GM19455 (cell line): ENCODE data around the gene CCZ1B.
"Not testable (repeated sequence)": the region's sequence is repeated elsewhere in the genome, so short reads cannot be mapped to it uniquely, and the experiment has no call there.

ENCODE experiments used
- ATAC-seq: cut with Tn5 transposase; IDR thresholded peaks from one replicate; pipeline ENCODE4 v1.9.1; 2021; ENCODE audit not compliant: unreplicated experiment

Gene CCZ1B

GRCh38 chr7:6749335-6749734, 76.7 kb downstream of the CCZ1B start:
- not testable (repeated sequence) for ATAC-seq
